Transverse colon (tissue), 4 donors: Measurements from ENCODE around the gene SEC14L2. TPM values are rescaled to one million over a fixed set of nuclear protein-coding genes. Genes with fewer than 3 reads are reported as not detected.

Experiments used
- DNase-seq: peaks from one replicate; pipeline ENCODE4 v3.0.0-alpha.2; 2019
- H3K27ac ChIP-seq, 4 donors: fragments of 200-600 bp; sonication (generic); 2 replicates each; pipeline ENCODE4 v1.5.1; 2016 to 2018; ENCODE audit warnings: inconsistent platforms in 4 of 4
- H3K27me3 ChIP-seq: fragments of 200-600 bp; sonication (generic); 2 replicates; pipeline ENCODE4 v1.5.1; 2017; ENCODE audit warnings: inconsistent platforms
- H3K36me3 ChIP-seq, 4 donors: fragments of 200-600 bp; sonication (generic); 2 replicates each; pipeline ENCODE4 v1.5.1; 2017 to 2019; ENCODE audit warnings: inconsistent platforms in 4 of 4
- H3K4me1 ChIP-seq, 4 donors: fragments of 200-600 bp; sonication (generic); 2 replicates each; pipeline ENCODE4 v1.5.1; 2017 to 2020; ENCODE audit warnings: inconsistent platforms in 4 of 4
- H3K4me3 ChIP-seq, 4 donors: fragments of 200-600 bp; sonication (generic); 1 replicate in 1 of 4; 2 replicates in 3 of 4; pipeline versions ENCODE4 v1.5.1 to v1.6.1; 2017 to 2019; ENCODE audit warnings: inconsistent platforms in 4 of 4
- H3K9me3 ChIP-seq, 2 donors: fragments of 200-600 bp; sonication (generic); 2 replicates each; pipeline ENCODE4 v1.5.1; 2017 to 2019; ENCODE audit warnings: inconsistent platforms in 2 of 2
- CTCF ChIP-seq, 5 experiments: fragments of 200-600 bp in 3 of 5; fragments of 450-650 bp in 2 of 5; sonication (generic) in 3 of 5; IDR thresholded peaks; 1 replicate in 2 of 5; 2 replicates in 3 of 5; pipeline ENCODE4 v1.5.1; 2016 to 2017; ENCODE audit warnings: antibody characterized with exemption in 5 of 5, inconsistent platforms in 3 of 5, mild to moderate bottlenecking in 2 of 5, moderate library complexity in 1 of 5
- EP300 ChIP-seq: sonication (generic); formaldehyde crosslinking; IDR thresholded peaks from one replicate; pipeline ENCODE4 v1.6.1; 2017; ENCODE audit warnings: antibody characterized with exemption, low read depth
- POLR2A ChIP-seq: fragments of 450-650 bp; IDR thresholded peaks from one replicate; pipeline ENCODE4 v1.6.1; 2016; ENCODE audit warnings: antibody characterized with exemption, mild to moderate bottlenecking, moderate library complexity
- POLR2AphosphoS5 ChIP-seq, 3 donors: sonication (generic); formaldehyde crosslinking; IDR thresholded peaks; one replicate each; pipeline ENCODE4 v1.6.1; 2016; ENCODE audit warnings: antibody characterized with exemption in 3 of 3
- WGBS, 2 donors: methylation state at CpG; one replicate each; pipeline ENCODE4 v1.1.5; 2018; ENCODE audit warnings: low coverage in 1 of 2; 5-methylcytosine and 5-hydroxymethylcytosine counted together
- in situ Hi-C, 4 donors: fragments of 200-750 bp; cut with MboI; loops; one replicate each; pipeline versions ENCODE4 v1.15.0 to v1.15.1; 2017; ENCODE audit warnings: low sequenced_read_pairs in 3 of 4, low pct_ligation_motif_present in 1 of 4, low pct_unique_long_range_greater_than_20kb in 1 of 4
- intact Hi-C: fragments of 100-400 bp; cut with DNase I; formaldehyde crosslinking; loops from one replicate; pipeline ENCODE4 v1.15.1; 2023; ENCODE audit warnings: low total_unique reads
- total RNA-seq, 4 donors: library from RNA; depleted of rRNA; stranded (reverse); fragments of >200 nt; gene quantifications; one replicate each; pipeline ENCODE4 v1.1.0, GENCODE V29; 2016

SEC14L2 gene
- total RNA-seq, 4 donors from 2014 or later: 2.2 to 5.5 (median 4.5) TPM; not detected in 1

GRCh38 chr22:30408388-30409102 is 11.7 kb downstream of the SEC14L2 start:
- no peaks in the 10 kb centered on the region for H3K36me3 ChIP-seq
- TF ChIP-seq EP300 (no peak), POLR2AphosphoS5 (IDR thresholded peaks at IDR 0.05) (no peak), POLR2A (no peak), CTCF (IDR thresholded peaks at IDR 0.05) (no peak)

GRCh38 chr22:30411780-30412179 is 15.0 kb downstream of the SEC14L2 start:
- no peaks in the 10 kb centered on the region for H3K36me3 ChIP-seq
- no peaks in the 10 kb centered on the region for H3K4me1 ChIP-seq
- intact Hi-C loops: no loop called here
- no peak overlapping the region for H3K27ac ChIP-seq
- H3K27me3 ChIP-seq: no peaks in the 10 kb centered on the region
- DNase-seq: no peak
- no peak overlapping the region for H3K4me3 ChIP-seq
- no peak for TF ChIP-seq EP300
- TF ChIP-seq POLR2A: no peak
- TF ChIP-seq POLR2AphosphoS5 (IDR thresholded peaks at IDR 0.05): no peak
- no peak for TF ChIP-seq CTCF (IDR thresholded peaks at IDR 0.05)
- H3K9me3 ChIP-seq: no peaks in the 10 kb centered on the region
- WGBS, 2 donors: 65 to 71% methylated on average over 3 of the region's 3 CpGs
- in situ Hi-C loops: no loop called here

More at GRCh38 chr22:30408388-30409102, 11.7 kb downstream of the SEC14L2 start:
- H3K4me1 ChIP-seq: no peaks in the 10 kb centered on the region
- H3K27ac ChIP-seq: no peak overlapping the region
- H3K4me3 ChIP-seq: no peak overlapping the region
- 80% methylated on average over 13 of the region's 13 CpGs; no CpG with 5 or more reads in 1 of the 2 donors for WGBS, 2 donors
- no peaks in the 10 kb centered on the region for H3K27me3 ChIP-seq
- in situ Hi-C loops: no loop called here
- no peak for DNase-seq
- no peaks in the 10 kb centered on the region for H3K9me3 ChIP-seq
- intact Hi-C loops: no loop called here

- Histone ChIP-seq H3K36me3 (no peaks in the 10 kb centered on the region), H3K9me3 (no peaks in the 10 kb centered on the region), H3K27ac (no peak overlapping the region), H3K4me1 (no peaks in the 10 kb centered on the region), H3K27me3 (no peaks in the 10 kb centered on the region), H3K4me3 (no peak overlapping the region)
- intact Hi-C loops (no loop called here), in situ Hi-C loops (no loop called here)
- DNase-seq: no peak
- TF ChIP-seq POLR2AphosphoS5 (IDR thresholded peaks at IDR 0.05) (no peak), CTCF (IDR thresholded peaks at IDR 0.05) (no peak), EP300 (no peak), POLR2A (no peak)
- 92 to 95% methylated on average over 4 of the region's 4 CpGs for WGBS, 2 donors
These were observed 16.2 kb downstream of the SEC14L2 start for GRCh38 chr22:30413001-30413400.

- intact Hi-C loops (no loop called here), in situ Hi-C loops (no loop called here)
- Histone ChIP-seq H3K36me3 (no peaks in the 10 kb centered on the region), H3K4me3 (no peak overlapping the region), H3K9me3 (no peaks in the 10 kb centered on the region), H3K4me1 (peaks cover 0 to 4% (median 0%) of the 10 kb centered on the region in 4 donors), H3K27me3 (no peaks in the 10 kb centered on the region), H3K27ac (no peak overlapping the region)
- TF ChIP-seq CTCF (IDR thresholded peaks at IDR 0.05) (no peak), EP300 (no peak), POLR2A (no peak), POLR2AphosphoS5 (IDR thresholded peaks at IDR 0.05) (no peak)
- no peak for DNase-seq
- 83 to 89% methylated on average over 3 to 5 of the region's 5 CpGs for WGBS, 2 donors
These were observed 17.1 kb downstream of the SEC14L2 start for GRCh38 chr22:30413745-30414524.
